ENCODE results near the gene GRAMD2A. TPM values are rescaled to one million over a fixed set of nuclear protein-coding genes. Genes with fewer than 3 reads are reported as not detected.

The GRAMD2A gene
- total and polyA plus RNA-seq, 11 donors, result 0.03 to 0.45 TPM; not detected in 9

- Histone ChIP-seq H3K27me3 (no peaks in the 10 kb centered on the region), H3K9me3 (no peaks in the 10 kb centered on the region), H3K36me3 (no peaks in the 10 kb centered on the region), H3K4me3 (no peak overlapping the region), H3K27ac (no peak overlapping the region), H3K4me1 (peaks cover 0 to 16% (median 2%) of the 10 kb centered on the region in 12 donors)
- ATAC-seq (no peak), DNase-seq (no peak)
- 81 to 89% (median 84%) methylated on average over 4 to 5 of the region's 5 CpGs for WGBS, 4 donors
- intact Hi-C loops (cut with DNase I), result loop anchor here in 9 of 10 donors (10.0 kb wide), 8 partner anchors 119 to 409 kb away; no protein-coding TSS in a partner anchor
- no peak for TF ChIP-seq CTCF (IDR thresholded peaks at IDR 0.05)
- TF ChIP-seq POLR2A (IDR thresholded peaks at IDR 0.05), result no peak
Measured at GRCh38 chr15:72153269-72154000, 44.2 kb downstream of the GRAMD2A start.

- Histone ChIP-seq H3K4me1 (peaks cover 0 to 4% (median 0%) of the 10 kb centered on the region in 12 donors), H3K36me3 (no peaks in the 10 kb centered on the region), H3K9me3 (no peaks in the 10 kb centered on the region), H3K27me3 (no peaks in the 10 kb centered on the region), H3K4me3 (no peak overlapping the region), H3K27ac (no peak overlapping the region)
- WGBS, 4 donors, result 76 to 93% (median 87%) methylated on average over 2 of the region's 2 CpGs
- TF ChIP-seq CTCF (IDR thresholded peaks at IDR 0.05), result no peak
- no peak for TF ChIP-seq POLR2A (IDR thresholded peaks at IDR 0.05)
- ATAC-seq (no peak), DNase-seq (no peak)
- intact Hi-C loops (cut with DNase I), result no loop called here
Measured at GRCh38 chr15:72147418-72147817, 50.2 kb downstream of the GRAMD2A start.

GRCh38 chr15:72146934-72147333 is 50.7 kb downstream of the GRAMD2A start:
- no peak for DNase-seq
- Histone ChIP-seq H3K4me3 (no peak overlapping the region), H3K4me1 (peaks cover 0 to 9% (median 0%) of the 10 kb centered on the region in 12 donors), H3K27me3 (no peaks in the 10 kb centered on the region), H3K9me3 (no peaks in the 10 kb centered on the region), H3K27ac (no peak overlapping the region), H3K36me3 (no peaks in the 10 kb centered on the region)
- ATAC-seq, result no peak
- intact Hi-C loops (cut with DNase I), result no loop called here
- TF ChIP-seq POLR2A (IDR thresholded peaks at IDR 0.05), result no peak
- no peak for TF ChIP-seq CTCF (IDR thresholded peaks at IDR 0.05)

GRCh38 chr15:72146221-72146620 is 51.4 kb downstream of the GRAMD2A start:
- no peak overlapping the region for H3K4me3 ChIP-seq
- H3K27ac ChIP-seq, result no peak overlapping the region
- H3K9me3 ChIP-seq, result no peaks in the 10 kb centered on the region
- H3K27me3 ChIP-seq, result no peaks in the 10 kb centered on the region
- 59 to 96% (median 89%) methylated on average over 3 of the region's 3 CpGs for WGBS, 4 donors
- no peak for DNase-seq
- H3K36me3 ChIP-seq, result no peaks in the 10 kb centered on the region
- intact Hi-C loops (cut with DNase I), result no loop called here
- H3K4me1 ChIP-seq, result peaks cover 0 to 16% (median 1%) of the 10 kb centered on the region in 12 donors
- peak in 1 of 4 donors; percentile 21 for ATAC-seq
- TF ChIP-seq POLR2A (IDR thresholded peaks at IDR 0.05) (no peak), CTCF (IDR thresholded peaks at IDR 0.05) (no peak)
